Measurements from ENCODE around the gene AK4. TPM values are rescaled to one million over a fixed set of nuclear protein-coding genes. Genes with fewer than 3 reads are reported as not detected.

Gene AK4
- total RNA-seq, 6 experiments from 2014 or later = 108 to 171 (median 123) TPM

- no peak overlapping the region for H3K27ac ChIP-seq
- intact Hi-C loops (cut with DNase I) = no loop called here
- H3K36me3 ChIP-seq = no peaks in the 10 kb centered on the region
- peak overlapping the region; percentile 72 to 89 (median 82) for H3K4me3 ChIP-seq
- no CpG with 5 or more reads among the region's 88 CpGs for WGBS (ENCODE audit: insufficient coverage, low coverage, low lambda C conversion rate, missing lambda C conversion rate)
- no peaks in the 10 kb centered on the region for H3K27me3 ChIP-seq
- H3K4me1 ChIP-seq = peaks cover 0 to 3% (median 0%) of the 10 kb centered on the region in 4 donors
- TF ChIP-seq POLR2A (IDR thresholded peaks at IDR 0.05) = peak; percentile 46
- peak in 1 of 4 donors; percentile 31 for TF ChIP-seq CTCF (IDR thresholded peaks at IDR 0.05)
- DNase-seq (peak; percentile 85 to 91 (median 88)), ATAC-seq (peak; percentile 97 to 99 (median 98))
- no peaks in the 10 kb centered on the region for H3K9me3 ChIP-seq
These were observed 106.5 kb downstream of the AK4 start for GRCh38 chr1:65254320-65255034.

GRCh38 chr1:65255035-65255655, 107.1 kb downstream of the AK4 start:
- Histone ChIP-seq H3K36me3 (no peaks in the 10 kb centered on the region), H3K9me3 (no peaks in the 10 kb centered on the region), H3K4me3 (peak overlapping the region; percentile 72 to 89 (median 82)), H3K27ac (no peak overlapping the region), H3K27me3 (no peaks in the 10 kb centered on the region), H3K4me1 (peaks cover 0 to 3% (median 0%) of the 10 kb centered on the region in 4 donors)
- intact Hi-C loops (cut with DNase I) = no loop called here
- no peak for TF ChIP-seq CTCF (IDR thresholded peaks at IDR 0.05)
- no peak for TF ChIP-seq POLR2A (IDR thresholded peaks at IDR 0.05)
- WGBS (ENCODE audit: insufficient coverage, low coverage, low lambda C conversion rate, missing lambda C conversion rate) = 17% methylated on average over 22 of the region's 23 CpGs
- ATAC-seq (peak in 2 of 4 donors; percentile 5 to 8), DNase-seq (no peak)

- DNase-seq (no peak), ATAC-seq (no peak)
- Histone ChIP-seq H3K4me3 (no peak overlapping the region), H3K27ac (no peak overlapping the region), H3K27me3 (no peaks in the 10 kb centered on the region), H3K9me3 (no peaks in the 10 kb centered on the region), H3K36me3 (no peaks in the 10 kb centered on the region), H3K4me1 (peaks cover 0 to 3% (median 0%) of the 10 kb centered on the region in 4 donors)
- WGBS (ENCODE audit: insufficient coverage, low coverage, low lambda C conversion rate, missing lambda C conversion rate) = 72% methylated on average over 8 of the region's 9 CpGs
- intact Hi-C loops (cut with DNase I) = no loop called here
- TF ChIP-seq CTCF (IDR thresholded peaks at IDR 0.05) = no peak
- no peak for TF ChIP-seq POLR2A (IDR thresholded peaks at IDR 0.05)
These were observed 107.7 kb downstream of the AK4 start for GRCh38 chr1:65255656-65256050.

GRCh38 chr1:65256860-65257708, 109.1 kb downstream of the AK4 start:
- no peak for ATAC-seq
- DNase-seq = no peak
- WGBS (ENCODE audit: insufficient coverage, low coverage, low lambda C conversion rate, missing lambda C conversion rate) = 82% methylated on average over 6 of the region's 7 CpGs
- no peak overlapping the region for H3K4me3 ChIP-seq
- TF ChIP-seq CTCF (IDR thresholded peaks at IDR 0.05) (no peak), POLR2A (IDR thresholded peaks at IDR 0.05) (no peak)
- intact Hi-C loops (cut with DNase I) = no loop called here
- no peak overlapping the region for H3K27ac ChIP-seq
- H3K4me1 ChIP-seq = peaks cover 0 to 3% (median 0%) of the 10 kb centered on the region in 4 donors
- no peaks in the 10 kb centered on the region for H3K36me3 ChIP-seq
- H3K27me3 ChIP-seq = no peaks in the 10 kb centered on the region
- no peaks in the 10 kb centered on the region for H3K9me3 ChIP-seq
